GM23248 (cell line): Measurements from ENCODE around the gene DUSP28.

Experiments used
- EZH2 ChIP-seq: fragments of 200-600 bp; sonication (generic); IDR thresholded peaks from 2 replicates; pipeline ENCODE4 v1.6.1; 2018; ENCODE audit warnings: antibody characterized with exemption, mild to moderate bottlenecking; ENCODE audit not compliant: insufficient read depth, poor library complexity, severe bottlenecking
- EZH2phosphoT487 ChIP-seq: fragments of 200-600 bp; sonication (generic); IDR thresholded peaks from 2 replicates; pipeline ENCODE4 v1.6.1; 2018; ENCODE audit warnings: antibody characterized with exemption, moderate library complexity, mild to moderate bottlenecking, low read depth; ENCODE audit not compliant: insufficient read depth

- TF ChIP-seq EZH2 (no peak), EZH2phosphoT487 (no peak)
Observed at GRCh38 chr2:240525802-240526201, 34.4 kb upstream of the DUSP28 start.
